Fibroblast of villous mesenchyme (primary cell): ENCODE data around the gene CUEDC1. TPM values are rescaled to one million over a fixed set of nuclear protein-coding genes. Genes with fewer than 3 reads are reported as not detected.
A peak's percentile ranks its signal among the peaks of the same experiment; 100 is the strongest.

Experiments used
- DNase-seq: peaks from one replicate; pipeline ENCODE4 v3.0.0-alpha.2; 2010; ENCODE audit warnings: low read depth
- H3K4me3 ChIP-seq: 2 replicates; pipeline ENCODE4 v1.5.1; 2011; ENCODE audit warnings: low read depth, mild to moderate bottlenecking, low read length
- CTCF ChIP-seq: IDR thresholded peaks from 2 replicates; pipeline ENCODE4 v1.5.1; 2012; ENCODE audit warnings: low read depth, mild to moderate bottlenecking, low read length; ENCODE audit not compliant: insufficient read depth
- total RNA-seq: library from RNA; depleted of rRNA; stranded (reverse); fragments of >200 nt; gene quantifications from 2 replicates; pipeline ENCODE4 v1.2.3, GENCODE V29; 2012

Gene CUEDC1
- total RNA-seq, 1 donor: 21.6 TPM

GRCh38 chr17:57880086-57880456, 75.1 kb downstream of the CUEDC1 start:
- no peak for TF ChIP-seq CTCF
- no peak for DNase-seq
- no peak overlapping the region for H3K4me3 ChIP-seq

DNA sequence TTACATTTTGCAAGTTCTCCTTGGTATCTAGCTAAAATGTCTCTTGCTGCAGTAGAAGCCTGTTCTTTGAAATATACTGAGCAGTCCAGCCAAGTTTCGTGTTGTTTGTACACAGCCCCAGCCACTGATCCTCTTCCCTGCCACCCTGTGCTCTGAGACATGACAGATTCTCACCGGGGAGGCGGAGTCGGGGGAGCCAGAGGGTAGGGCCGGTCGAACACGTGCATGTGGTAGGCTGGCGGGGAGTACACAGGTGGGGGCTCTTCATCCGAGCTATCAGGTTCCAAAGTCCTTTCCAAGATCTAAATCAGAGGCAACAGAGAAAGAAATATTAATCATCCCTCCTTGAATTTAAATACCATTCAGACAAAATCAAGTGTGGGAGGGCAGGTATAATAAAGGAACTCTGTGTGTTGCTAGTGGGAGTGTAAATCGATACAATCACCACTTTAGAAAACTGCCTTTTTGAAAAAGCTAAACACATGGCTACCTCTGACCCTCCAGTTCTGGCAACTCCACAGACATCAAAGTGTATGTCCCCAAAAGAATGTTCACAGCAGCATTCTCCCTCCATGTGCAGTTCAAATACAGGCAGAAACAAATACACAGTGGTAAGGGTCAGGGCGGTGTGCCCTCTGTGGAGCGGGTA, 75.7 kb downstream of the CUEDC1 start:
- no peak overlapping the region for H3K4me3 ChIP-seq
- DNase-seq: no peak
- TF ChIP-seq CTCF: no peak

DNA sequence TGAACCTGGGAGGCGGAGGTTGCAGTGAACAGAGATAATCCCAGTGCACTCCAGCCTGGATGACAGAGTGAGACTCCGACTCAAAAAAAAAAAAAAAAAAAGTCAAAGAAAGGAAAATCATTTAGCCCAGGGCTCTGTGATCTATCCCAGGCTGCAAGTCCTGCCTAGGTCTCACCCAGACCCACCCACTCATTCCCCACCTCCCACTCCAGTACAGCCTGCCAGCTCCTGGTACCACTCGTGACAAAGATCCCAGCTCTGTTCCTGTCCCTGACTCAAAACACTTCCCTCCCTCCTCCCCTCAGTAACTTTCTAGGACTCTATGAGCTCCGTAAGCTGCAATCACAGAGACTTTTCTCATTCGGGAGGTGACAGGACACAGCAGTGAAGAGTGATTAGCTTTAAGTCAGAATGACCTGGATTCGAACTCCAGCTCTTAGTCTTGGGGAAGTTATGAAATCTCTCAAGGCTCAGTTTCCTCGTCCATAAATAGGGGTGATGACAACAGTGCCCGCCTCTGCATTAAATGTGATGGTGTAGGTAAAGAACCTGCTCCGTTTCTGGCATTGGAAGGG, 77.3 kb downstream of the CUEDC1 start:
- no peak for DNase-seq
- TF ChIP-seq CTCF: no peak
- no peak overlapping the region for H3K4me3 ChIP-seq

- H3K4me3 ChIP-seq: no peak overlapping the region
- no peak for DNase-seq
- no peak for TF ChIP-seq CTCF
Measured at GRCh38 chr17:57876866-57877237, 78.4 kb downstream of the CUEDC1 start.

DNA sequence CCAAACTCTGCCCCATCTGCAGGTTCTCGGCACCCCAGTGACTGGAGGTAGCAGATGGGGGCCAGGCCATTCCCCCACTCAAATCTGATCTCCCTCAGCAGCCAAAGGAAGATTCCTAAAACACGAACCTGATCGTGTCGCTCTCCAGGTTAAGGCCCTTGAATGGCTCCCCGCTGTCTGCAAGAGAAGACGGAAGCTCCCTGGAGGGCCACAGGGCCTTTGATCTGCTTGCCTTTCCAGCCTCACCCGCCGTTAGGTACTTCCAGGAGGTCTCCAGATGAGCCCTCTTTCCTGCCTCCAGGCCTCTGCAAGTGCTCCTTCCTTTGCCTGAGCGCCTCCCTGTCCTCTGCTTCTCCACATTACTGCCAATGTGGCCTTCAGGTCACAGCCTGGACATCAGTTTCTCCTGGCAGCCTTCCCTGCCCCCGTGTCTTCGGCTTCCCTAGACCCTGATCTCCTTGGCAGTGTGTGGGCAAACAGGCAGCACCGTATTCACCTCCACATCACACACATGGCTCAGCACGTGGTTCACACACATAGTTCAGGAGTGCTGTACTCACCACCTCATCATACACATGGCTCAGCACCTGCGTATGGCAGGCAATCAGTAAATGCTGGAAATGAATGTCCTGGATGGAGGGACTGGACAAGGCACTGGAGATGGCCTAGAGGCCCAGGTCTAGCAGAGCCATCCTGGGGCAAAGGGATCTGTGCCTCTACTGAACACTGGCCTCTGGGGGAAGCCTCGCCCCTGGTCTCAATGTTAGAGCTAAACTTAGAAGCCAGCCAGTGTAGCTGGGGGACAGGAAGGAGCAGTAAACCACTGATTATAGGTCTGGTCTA, 79.0 kb downstream of the CUEDC1 start:
- DNase-seq: no peak
- no peak overlapping the region for H3K4me3 ChIP-seq
- no peak for TF ChIP-seq CTCF

- DNase-seq: peak; percentile 98
- H3K4me3 ChIP-seq: peak overlapping the region; percentile 12
- TF ChIP-seq CTCF: peak; percentile 72
Measured at GRCh38 chr17:57875290-57876022, 79.8 kb downstream of the CUEDC1 start.
